Neural cell (in vitro differentiated cells): ENCODE data around the gene SPON1.

Experiments
- EZH2 ChIP-seq: fragments of 200-600, 300-800 bp; shearing (Covaris generic), sonication (generic); IDR thresholded peaks from 2 replicates; pipeline ENCODE4 v1.6.1; 2014; ENCODE audit warnings: antibody characterized with exemption, low read length, borderline replicate concordance, mild to moderate bottlenecking; ENCODE audit not compliant: insufficient read depth, poor library complexity, severe bottlenecking
- TF ChIP-seq, protein P1 (sequence below): fragments of 450-650 bp; IDR thresholded peaks from 2 replicates; pipeline ENCODE4 v1.5.1; 2014; ENCODE audit warnings: antibody characterized with exemption, mild to moderate bottlenecking, moderate library complexity; ENCODE audit not compliant: poor library complexity, severe bottlenecking

DNA sequence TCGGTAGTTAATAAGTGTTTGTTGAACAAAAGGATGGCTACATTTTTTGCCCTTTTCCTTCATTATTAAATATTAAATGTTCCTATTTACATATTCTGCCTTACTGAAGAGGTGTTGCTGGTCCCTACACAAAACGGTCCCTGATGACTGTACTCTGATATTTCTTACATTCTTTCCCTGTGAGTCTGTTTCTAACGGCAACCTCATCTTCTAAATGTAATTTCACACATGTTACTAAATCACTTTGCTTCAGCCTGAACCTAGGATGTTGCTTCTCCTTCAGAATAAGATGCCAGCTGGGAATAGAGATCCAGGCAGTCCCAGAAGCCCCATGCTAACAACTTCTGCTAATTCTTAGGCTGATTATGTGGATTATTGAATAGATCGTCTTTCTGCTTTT lies 50.3 kb downstream of the SPON1 start:
- TF ChIP-seq, protein P1, sequence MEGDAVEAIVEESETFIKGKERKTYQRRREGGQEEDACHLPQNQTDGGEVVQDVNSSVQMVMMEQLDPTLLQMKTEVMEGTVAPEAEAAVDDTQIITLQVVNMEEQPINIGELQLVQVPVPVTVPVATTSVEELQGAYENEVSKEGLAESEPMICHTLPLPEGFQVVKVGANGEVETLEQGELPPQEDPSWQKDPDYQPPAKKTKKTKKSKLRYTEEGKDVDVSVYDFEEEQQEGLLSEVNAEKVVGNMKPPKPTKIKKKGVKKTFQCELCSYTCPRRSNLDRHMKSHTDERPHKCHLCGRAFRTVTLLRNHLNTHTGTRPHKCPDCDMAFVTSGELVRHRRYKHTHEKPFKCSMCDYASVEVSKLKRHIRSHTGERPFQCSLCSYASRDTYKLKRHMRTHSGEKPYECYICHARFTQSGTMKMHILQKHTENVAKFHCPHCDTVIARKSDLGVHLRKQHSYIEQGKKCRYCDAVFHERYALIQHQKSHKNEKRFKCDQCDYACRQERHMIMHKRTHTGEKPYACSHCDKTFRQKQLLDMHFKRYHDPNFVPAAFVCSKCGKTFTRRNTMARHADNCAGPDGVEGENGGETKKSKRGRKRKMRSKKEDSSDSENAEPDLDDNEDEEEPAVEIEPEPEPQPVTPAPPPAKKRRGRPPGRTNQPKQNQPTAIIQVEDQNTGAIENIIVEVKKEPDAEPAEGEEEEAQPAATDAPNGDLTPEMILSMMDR: no peak
- no peak for TF ChIP-seq EZH2
